Mesodermal cell (in vitro differentiated cells): ENCODE results near the gene ADAM11.

Source experiments
- H3K27ac ChIP-seq: 2 replicates; pipeline ENCODE4 v1.7.0; 2013; ENCODE audit warnings: mild to moderate bottlenecking, low read depth, low read length, moderate library complexity; ENCODE audit not compliant: severe bottlenecking
- H3K36me3 ChIP-seq: 2 replicates; pipeline ENCODE4 v1.7.1; 2013; ENCODE audit warnings: mild to moderate bottlenecking, low read length, moderate library complexity; ENCODE audit not compliant: control insufficient read depth, insufficient read depth
- H3K4me1 ChIP-seq: one replicate; pipeline ENCODE4 v1.7.1; 2013; ENCODE audit warnings: mild to moderate bottlenecking, low read length; ENCODE audit not compliant: insufficient read depth, control insufficient read depth, poor library complexity, severe bottlenecking
- H3K4me3 ChIP-seq: 2 replicates; pipeline ENCODE4 v1.7.0; 2013; ENCODE audit warnings: low read length, control low read depth, mild to moderate bottlenecking; ENCODE audit not compliant: insufficient read depth, poor library complexity, severe bottlenecking; ENCODE audit errors: extremely low read depth
- H3K9me3 ChIP-seq: 2 replicates; pipeline ENCODE4 v1.7.1; 2013; ENCODE audit warnings: mild to moderate bottlenecking, low read length, moderate library complexity; ENCODE audit not compliant: control insufficient read depth
- WGBS, 2 experiments: methylation state at CpG; one replicate each; pipeline ENCODE4 v1.1.5; 2013; ENCODE audit warnings: missing lambda C conversion rate in 2 of 2; ENCODE audit not compliant: insufficient coverage in 2 of 2; 5-methylcytosine and 5-hydroxymethylcytosine counted together

The ADAM11 gene

DNA sequence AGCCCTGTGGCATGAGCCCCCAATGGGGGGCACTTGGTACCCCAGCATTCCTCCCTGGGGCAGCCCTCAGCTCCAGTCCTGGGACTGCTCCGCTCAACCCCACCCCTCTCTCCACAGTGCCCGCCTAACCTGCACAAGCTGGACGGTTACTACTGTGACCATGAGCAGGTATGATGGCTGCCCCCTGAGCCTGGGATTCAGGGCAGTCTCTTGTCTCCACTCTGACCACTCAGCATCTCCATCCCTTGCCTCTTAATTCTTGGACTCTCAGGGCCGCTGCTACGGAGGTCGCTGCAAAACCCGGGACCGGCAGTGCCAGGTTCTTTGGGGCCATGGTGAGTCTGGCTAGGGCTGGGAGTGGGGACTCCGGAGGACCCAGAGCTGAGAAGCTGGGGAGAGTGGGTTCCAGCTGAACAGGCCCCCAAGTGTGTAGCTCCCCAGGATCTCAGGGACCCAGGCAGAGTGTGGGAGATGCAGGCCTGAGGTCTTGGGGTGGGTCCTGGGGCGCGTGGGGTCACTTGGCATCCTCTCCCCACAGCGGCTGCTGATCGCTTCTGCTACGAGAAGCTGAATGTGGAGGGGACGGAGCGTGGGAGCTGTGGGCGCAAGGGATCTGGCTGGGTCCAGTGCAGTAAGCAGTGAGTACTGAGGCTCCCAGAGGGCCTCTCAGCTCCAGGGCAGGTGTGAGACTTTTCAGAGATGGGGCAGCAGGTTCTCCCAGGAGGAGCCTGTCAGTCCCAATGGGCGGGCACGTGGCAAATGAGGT is 18.0 kb downstream of the ADAM11 start:
- Histone ChIP-seq H3K36me3 (no peaks in the 10 kb centered on the region), H3K4me3 (no peak overlapping the region), H3K9me3 (no peaks in the 10 kb centered on the region), H3K4me1 (peaks cover 8% of the 10 kb centered on the region), H3K27ac (no peak overlapping the region)
- 86 to 92% methylated on average over 14 to 19 of the region's 19 CpGs for WGBS, 2 experiments

DNA sequence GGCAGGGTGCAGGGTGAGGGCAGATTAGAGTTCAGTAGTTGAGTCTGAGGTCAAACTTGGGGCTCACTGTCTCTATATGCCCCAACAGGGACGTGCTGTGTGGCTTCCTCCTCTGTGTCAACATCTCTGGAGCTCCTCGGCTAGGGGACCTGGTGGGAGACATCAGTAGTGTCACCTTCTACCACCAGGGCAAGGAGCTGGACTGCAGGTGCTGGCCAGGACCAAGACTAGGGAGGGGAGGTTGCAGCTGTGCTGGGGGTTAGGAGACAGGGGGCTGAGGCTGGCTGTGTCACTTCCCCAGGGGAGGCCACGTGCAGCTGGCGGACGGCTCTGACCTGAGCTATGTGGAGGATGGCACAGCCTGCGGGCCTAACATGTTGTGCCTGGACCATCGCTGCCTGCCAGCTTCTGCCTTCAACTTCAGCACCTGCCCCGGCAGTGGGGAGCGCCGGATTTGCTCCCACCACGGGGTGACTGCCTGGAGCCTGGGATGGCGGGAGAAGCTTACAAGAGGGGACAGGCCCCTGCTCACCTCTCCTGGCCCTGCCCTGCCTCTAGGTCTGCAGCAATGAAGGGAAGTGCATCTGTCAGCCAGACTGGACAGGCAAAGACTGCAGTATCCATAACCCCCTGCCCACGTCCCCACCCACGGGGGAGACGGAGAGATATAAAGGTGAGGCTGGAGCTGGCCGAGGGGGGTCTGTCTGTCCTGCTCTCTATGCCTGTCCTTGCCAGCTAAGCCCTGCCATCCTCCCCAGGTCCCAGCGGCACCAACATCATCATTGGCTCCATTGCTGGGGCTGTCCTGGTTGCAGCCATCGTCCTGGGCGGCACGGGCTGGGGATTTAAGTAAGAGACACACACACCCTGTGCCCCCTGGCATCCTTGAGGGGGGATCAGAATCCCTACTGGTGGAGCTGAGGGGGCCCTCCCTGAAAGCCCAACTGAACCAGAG is 18.9 kb downstream of the ADAM11 start:
- Histone ChIP-seq H3K4me1 (peaks cover 15% of the 10 kb centered on the region), H3K36me3 (no peaks in the 10 kb centered on the region), H3K4me3 (no peak overlapping the region), H3K27ac (no peak overlapping the region), H3K9me3 (no peaks in the 10 kb centered on the region)
- WGBS, 2 experiments: 88 to 94% methylated on average over 15 to 16 of the region's 20 CpGs

DNA sequence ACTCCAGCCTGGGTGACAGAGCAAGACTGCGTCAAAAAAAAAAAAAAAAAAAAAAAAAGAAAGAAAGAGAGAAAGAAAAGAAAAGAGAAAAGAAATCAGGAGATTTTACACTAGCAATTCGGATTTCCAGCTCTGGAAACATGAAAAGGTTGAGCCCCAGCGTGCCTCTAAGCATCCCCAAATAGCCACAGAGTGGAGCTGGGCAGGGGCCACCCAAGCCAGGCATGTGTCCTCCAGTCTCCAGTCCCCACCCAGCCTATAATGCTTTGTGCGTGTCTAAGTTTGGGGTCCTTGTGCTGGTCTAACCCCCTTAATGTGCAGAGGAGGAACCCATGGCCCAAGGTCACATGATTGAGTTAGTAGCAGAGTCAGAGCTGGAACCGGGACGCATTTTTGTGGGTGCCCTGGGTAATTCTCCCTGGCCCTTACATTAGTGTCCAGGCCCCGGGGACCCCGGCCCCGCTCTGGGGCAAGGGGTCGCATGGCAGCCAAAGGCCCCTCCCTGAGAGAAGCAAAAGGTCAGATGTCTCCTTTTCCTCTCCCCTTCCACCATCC is 19.9 kb downstream of the ADAM11 start:
- WGBS, 2 experiments: 41 to 45% methylated on average over 8 of the region's 10 CpGs
- no peaks in the 10 kb centered on the region for H3K36me3 ChIP-seq
- H3K9me3 ChIP-seq: no peaks in the 10 kb centered on the region
- H3K4me1 ChIP-seq: peaks cover 15% of the 10 kb centered on the region
- no peak overlapping the region for H3K27ac ChIP-seq
- peak overlapping the region; percentile 24 for H3K4me3 ChIP-seq

DNA sequence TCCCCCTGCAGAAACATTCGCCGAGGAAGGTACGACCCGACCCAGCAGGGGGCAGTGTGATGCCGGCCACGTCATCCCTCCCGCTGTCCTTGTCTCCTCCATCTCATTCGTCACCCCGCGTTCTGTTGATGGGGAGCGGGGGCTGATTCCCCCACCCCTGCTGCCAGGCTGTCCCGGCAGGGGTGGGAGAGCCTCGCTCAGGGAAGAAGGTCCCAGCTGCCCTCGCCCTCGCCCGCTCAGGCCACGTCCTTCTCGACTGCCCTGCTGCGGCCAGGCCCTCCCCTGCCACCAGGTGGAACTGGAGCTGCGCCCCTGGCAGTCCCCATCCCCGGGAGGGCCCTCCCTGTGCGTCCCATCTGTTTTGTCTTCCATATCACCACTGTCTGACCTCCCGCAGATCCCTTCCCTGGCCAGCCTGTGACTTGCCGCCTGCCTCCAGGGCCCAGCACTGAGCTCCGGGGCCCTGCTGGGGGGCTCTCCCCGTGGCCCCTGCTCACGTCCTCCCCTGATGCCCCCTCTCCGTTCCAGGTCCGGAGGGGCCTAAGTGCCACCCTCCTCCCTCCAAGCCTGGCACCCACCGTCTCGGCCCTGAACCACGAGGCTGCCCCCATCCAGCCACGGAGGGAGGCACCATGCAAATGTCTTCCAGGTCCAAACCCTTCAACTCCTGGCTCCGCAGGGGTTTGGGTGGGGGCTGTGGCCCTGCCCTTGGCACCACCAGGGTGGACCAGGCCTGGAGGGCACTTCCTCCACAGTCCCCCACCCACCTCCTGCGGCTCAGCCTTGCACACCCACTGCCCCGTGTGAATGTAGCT is 20.6 kb downstream of the ADAM11 start:
- 35 to 36% methylated on average over 26 to 27 of the region's 36 CpGs for WGBS, 2 experiments
- H3K27ac ChIP-seq: no peak overlapping the region
- H3K36me3 ChIP-seq: no peaks in the 10 kb centered on the region
- peaks cover 15% of the 10 kb centered on the region for H3K4me1 ChIP-seq
- no peaks in the 10 kb centered on the region for H3K9me3 ChIP-seq
- H3K4me3 ChIP-seq: peak overlapping the region; percentile 24

DNA sequence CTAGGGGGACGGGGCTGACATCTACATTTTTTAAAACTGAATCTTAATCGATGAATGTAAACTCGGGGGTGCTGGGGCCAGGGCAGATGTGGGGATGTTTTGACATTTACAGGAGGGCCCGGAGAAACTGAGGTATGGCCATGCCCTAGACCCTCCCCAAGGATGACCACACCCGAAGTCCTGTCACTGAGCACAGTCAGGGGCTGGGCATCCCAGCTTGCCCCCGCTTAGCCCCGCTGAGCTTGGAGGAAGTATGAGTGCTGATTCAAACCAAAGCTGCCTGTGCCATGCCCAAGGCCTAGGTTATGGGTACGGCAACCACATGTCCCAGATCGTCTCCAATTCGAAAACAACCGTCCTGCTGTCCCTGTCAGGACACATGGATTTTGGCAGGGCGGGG is 21.4 kb downstream of the ADAM11 start:
- WGBS, 2 experiments: 96% methylated on average over 7 to 8 of the region's 12 CpGs
- no peak overlapping the region for H3K27ac ChIP-seq
- no peaks in the 10 kb centered on the region for H3K9me3 ChIP-seq
- H3K36me3 ChIP-seq: no peaks in the 10 kb centered on the region
- no peak overlapping the region for H3K4me3 ChIP-seq
- peaks cover 15% of the 10 kb centered on the region for H3K4me1 ChIP-seq

DNA sequence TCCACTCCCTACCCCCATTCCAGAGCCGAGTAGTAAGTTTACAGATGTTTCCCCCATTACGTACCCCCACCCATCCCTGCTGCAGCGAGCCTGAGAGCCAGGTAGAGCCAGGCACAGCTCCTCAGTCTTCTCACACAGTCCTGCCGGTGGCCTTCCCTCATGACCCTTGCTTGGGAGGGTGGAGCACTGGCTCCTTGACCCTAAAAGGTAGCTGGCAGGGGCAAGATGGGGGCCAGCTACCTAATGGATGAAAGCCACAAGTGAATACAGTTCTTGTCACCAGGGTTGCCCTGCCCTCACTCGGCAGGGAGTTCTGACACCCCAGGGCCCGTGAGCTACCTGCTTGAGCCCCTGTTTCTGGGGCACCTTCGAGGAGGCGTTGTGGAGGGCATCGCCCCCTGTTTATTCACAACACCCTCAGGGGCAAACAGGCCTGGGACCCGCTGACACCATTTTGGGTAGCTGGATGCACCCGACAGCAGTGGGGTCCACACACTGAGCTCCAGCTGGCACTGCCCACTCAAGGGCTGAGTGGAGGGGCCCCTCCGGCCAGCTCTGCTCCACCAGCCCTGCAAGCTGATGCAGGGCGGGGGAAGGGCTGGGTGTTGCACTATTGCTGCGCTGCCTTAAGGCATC is 22.2 kb downstream of the ADAM11 start:
- peaks cover 15% of the 10 kb centered on the region for H3K4me1 ChIP-seq
- no peaks in the 10 kb centered on the region for H3K9me3 ChIP-seq
- no peak overlapping the region for H3K4me3 ChIP-seq
- no peak overlapping the region for H3K27ac ChIP-seq
- no peaks in the 10 kb centered on the region for H3K36me3 ChIP-seq
- WGBS, 2 experiments: 95 to 97% methylated on average over 12 to 14 of the region's 14 CpGs

DNA sequence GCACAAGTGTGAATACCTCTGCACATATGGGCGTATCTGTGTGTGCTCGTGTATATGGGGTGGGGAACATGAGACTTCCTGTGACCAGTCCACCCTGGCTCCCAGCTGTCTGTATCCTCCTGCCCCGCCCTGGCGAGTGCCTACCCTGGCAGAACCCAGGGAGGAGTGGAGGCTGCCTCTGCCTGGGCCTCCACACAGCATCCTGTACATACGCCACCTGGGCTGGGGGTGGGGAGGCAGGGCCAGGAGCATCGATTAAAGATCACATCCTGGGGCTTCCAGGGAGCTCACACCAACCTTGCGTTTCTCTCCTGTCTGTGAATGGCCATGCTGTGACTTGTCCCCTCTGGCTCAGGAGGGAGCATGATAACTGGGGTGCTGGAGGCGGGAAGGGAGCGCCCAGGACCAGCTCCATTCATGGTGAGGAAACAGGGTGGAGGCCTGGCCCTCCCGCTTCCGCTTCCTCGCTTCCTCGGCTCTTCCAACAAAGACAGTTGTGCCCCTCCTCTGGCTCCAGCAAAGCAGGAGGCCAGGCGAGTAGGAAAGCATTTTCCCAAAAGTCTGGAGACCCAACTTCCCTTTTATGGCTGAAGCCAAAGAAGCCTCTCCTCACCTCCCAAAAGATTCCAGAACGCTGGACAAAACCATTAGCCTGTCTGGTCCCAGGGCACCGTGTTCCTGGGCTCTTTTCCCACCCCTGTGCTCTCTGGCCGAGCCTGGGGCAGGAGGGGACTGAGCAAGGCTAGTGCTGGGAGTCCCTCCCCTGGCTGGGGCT is 22.9 kb downstream of the ADAM11 start:
- H3K27ac ChIP-seq: peak overlapping the region; percentile 49
- H3K36me3 ChIP-seq: no peaks in the 10 kb centered on the region
- WGBS, 2 experiments: 65 to 75% methylated on average over 13 of the region's 17 CpGs
- no peaks in the 10 kb centered on the region for H3K9me3 ChIP-seq
- peaks cover 15% of the 10 kb centered on the region for H3K4me1 ChIP-seq
- H3K4me3 ChIP-seq: no peak overlapping the region

DNA sequence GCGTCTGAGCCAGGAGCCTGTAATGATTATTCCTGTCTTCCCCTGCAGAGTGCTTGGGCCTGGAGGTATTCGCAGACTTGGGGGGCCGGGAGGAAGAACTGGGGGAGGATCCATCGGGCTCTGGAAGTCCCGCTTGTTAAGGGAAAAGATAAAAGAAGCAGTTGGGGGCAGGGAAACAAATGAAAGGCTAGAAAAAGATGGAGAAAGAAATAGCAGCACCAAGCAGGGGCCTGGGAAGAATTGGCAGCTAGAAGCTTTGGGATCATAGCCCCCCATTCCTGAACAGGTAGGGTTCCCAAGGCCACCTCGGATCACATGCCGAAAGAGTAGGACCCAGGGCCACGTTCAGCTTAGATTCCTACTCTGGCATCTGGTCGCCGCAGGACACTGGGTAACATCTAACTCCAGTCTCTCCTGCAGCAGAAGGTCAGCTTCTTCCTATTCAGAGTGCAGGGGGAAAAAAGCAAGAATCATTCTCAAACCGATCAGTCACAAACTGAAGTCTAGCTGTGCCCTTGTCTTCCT is 23.6 kb downstream of the ADAM11 start:
- 51 to 53% methylated on average over 10 of the region's 11 CpGs for WGBS, 2 experiments
- Histone ChIP-seq H3K4me3 (no peak overlapping the region), H3K27ac (peak overlapping the region; percentile 49), H3K4me1 (peaks cover 15% of the 10 kb centered on the region), H3K36me3 (no peaks in the 10 kb centered on the region), H3K9me3 (no peaks in the 10 kb centered on the region)

DNA sequence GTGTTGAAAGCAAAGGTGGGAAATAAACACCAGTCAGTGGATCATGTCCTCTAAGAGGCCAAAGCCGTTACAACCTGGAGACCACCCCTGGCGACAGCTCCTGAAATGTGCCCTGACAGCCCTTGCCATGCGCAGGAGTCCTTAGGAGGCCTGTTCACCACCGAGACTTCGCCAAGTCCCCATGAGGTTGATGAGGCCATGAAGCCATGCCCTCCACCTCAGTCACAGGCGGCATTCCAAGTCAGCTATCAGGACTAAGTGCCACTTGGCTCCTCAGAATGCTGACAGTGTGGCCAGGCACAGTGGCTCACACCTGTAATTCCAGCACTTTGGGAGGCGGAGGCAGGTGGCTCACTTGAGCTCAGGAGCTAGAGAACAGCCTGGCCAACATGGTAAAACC is 27.1 kb downstream of the ADAM11 start:
- Histone ChIP-seq H3K4me1 (peaks cover 15% of the 10 kb centered on the region), H3K36me3 (no peaks in the 10 kb centered on the region), H3K4me3 (no peak overlapping the region), H3K9me3 (no peaks in the 10 kb centered on the region), H3K27ac (no peak overlapping the region)
- 95 to 97% methylated on average over 6 to 7 of the region's 7 CpGs for WGBS, 2 experiments
